HG02763 (cell line): ENCODE data around the gene ACCS.

ENCODE experiments used
- ATAC-seq: cut with Tn5 transposase; IDR thresholded peaks from one replicate; pipeline ENCODE4 v1.9.1; 2021; ENCODE audit warnings: mild to moderate bottlenecking, moderate library complexity; ENCODE audit not compliant: unreplicated experiment

ACCS gene

DNA sequence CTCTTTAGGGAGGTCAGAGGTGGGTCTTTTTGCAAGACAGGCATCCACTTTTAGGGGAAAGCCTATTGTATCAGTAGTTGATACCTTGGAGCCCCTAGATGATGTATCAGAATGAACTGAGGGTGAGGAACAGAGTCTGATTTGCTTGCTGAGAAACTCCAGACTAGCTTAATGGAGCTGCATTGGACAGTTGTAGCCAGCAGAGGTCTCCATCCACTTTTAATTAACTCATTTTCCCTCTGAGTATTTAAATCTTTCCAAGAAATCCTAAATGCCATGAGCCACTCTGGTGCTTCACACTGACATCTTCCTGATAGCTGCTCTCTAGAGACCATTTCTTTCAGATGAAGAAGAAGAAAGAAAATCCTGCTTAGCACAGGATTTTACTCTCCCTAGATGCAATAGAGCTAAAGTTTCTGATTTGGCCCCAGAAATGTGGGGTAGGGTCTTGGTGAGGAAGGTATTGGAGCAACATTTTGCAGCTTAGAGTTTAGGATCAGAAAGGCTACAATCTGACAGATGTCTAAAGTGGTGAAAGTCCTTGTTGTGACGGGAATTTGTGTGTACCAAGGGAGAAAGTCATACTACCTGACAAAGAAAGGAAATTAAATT, 67.4 kb downstream of the ACCS start:
- ATAC-seq, result no peak
